ENCODE results near the gene ZRANB1.

Gene ZRANB1

GRCh38 chr10:125034675-125035074 is 92.8 kb downstream of the ZRANB1 start:
- WGBS, 2 experiments, result 89 to 96% methylated on average over 3 of the region's 3 CpGs
- no peaks in the 10 kb centered on the region for H3K27me3 ChIP-seq (ENCODE audit: control insufficient read depth, insufficient read depth, low read length, poor library complexity, severe bottlenecking)
- H3K4me3 ChIP-seq (ENCODE audit: insufficient read depth, low read depth, low read length), result no peak overlapping the region
- H3K9me3 ChIP-seq (ENCODE audit: control insufficient read depth, low read length), result no peaks in the 10 kb centered on the region
- no peaks in the 10 kb centered on the region for H3K36me3 ChIP-seq (ENCODE audit: control insufficient read depth, insufficient read depth, low read length)
- no peaks in the 10 kb centered on the region for H3K4me1 ChIP-seq (ENCODE audit: control insufficient read depth, insufficient read depth, low read length)
- no peak overlapping the region for H3K27ac ChIP-seq (ENCODE audit: insufficient read depth, low read depth, low read length, poor library complexity, severe bottlenecking)

- Histone ChIP-seq H3K9me3 (ENCODE audit: control insufficient read depth, low read length) (no peaks in the 10 kb centered on the region), H3K4me1 (ENCODE audit: control insufficient read depth, insufficient read depth, low read length) (no peaks in the 10 kb centered on the region), H3K27ac (ENCODE audit: insufficient read depth, low read depth, low read length, poor library complexity, severe bottlenecking) (no peak overlapping the region), H3K27me3 (ENCODE audit: control insufficient read depth, insufficient read depth, low read length, poor library complexity, severe bottlenecking) (no peaks in the 10 kb centered on the region), H3K36me3 (ENCODE audit: control insufficient read depth, insufficient read depth, low read length) (no peaks in the 10 kb centered on the region), H3K4me3 (ENCODE audit: insufficient read depth, low read depth, low read length) (no peak overlapping the region)
- 94 to 96% methylated on average over 11 of the region's 11 CpGs for whole genome bisulfite sequencing, 2 experiments
Measured at GRCh38 chr10:125035136-125035535, 93.2 kb downstream of the ZRANB1 start.

- Histone ChIP-seq H3K4me3 (ENCODE audit: insufficient read depth, low read depth, low read length) (no peak overlapping the region), H3K27me3 (ENCODE audit: control insufficient read depth, insufficient read depth, low read length, poor library complexity, severe bottlenecking) (no peaks in the 10 kb centered on the region), H3K27ac (ENCODE audit: insufficient read depth, low read depth, low read length, poor library complexity, severe bottlenecking) (no peak overlapping the region), H3K4me1 (ENCODE audit: control insufficient read depth, insufficient read depth, low read length) (no peaks in the 10 kb centered on the region), H3K9me3 (ENCODE audit: control insufficient read depth, low read length) (no peaks in the 10 kb centered on the region), H3K36me3 (ENCODE audit: control insufficient read depth, insufficient read depth, low read length) (no peaks in the 10 kb centered on the region)
- WGBS, 2 experiments, result 97 to 99% methylated on average over 7 of the region's 7 CpGs
Measured at GRCh38 chr10:125035588-125036295, 93.8 kb downstream of the ZRANB1 start.

GRCh38 chr10:125037145-125037877 is 95.4 kb downstream of the ZRANB1 start:
- Histone ChIP-seq H3K27ac (ENCODE audit: insufficient read depth, low read depth, low read length, poor library complexity, severe bottlenecking) (no peak overlapping the region), H3K4me1 (ENCODE audit: control insufficient read depth, insufficient read depth, low read length) (no peaks in the 10 kb centered on the region), H3K36me3 (ENCODE audit: control insufficient read depth, insufficient read depth, low read length) (no peaks in the 10 kb centered on the region), H3K4me3 (ENCODE audit: insufficient read depth, low read depth, low read length) (no peak overlapping the region), H3K9me3 (ENCODE audit: control insufficient read depth, low read length) (no peaks in the 10 kb centered on the region), H3K27me3 (ENCODE audit: control insufficient read depth, insufficient read depth, low read length, poor library complexity, severe bottlenecking) (no peaks in the 10 kb centered on the region)
- WGBS, 2 experiments, result 91% methylated on average over 8 of the region's 8 CpGs
